Testis (tissue), 3 donors: Measurements from ENCODE around the gene GABRP. TPM values are rescaled to one million over a fixed set of nuclear protein-coding genes. Genes with fewer than 3 reads are reported as not detected.
"Not testable (repeated sequence)": the region's sequence is repeated elsewhere in the genome, so short reads cannot be mapped to it uniquely, and the experiment has no call there.

Source experiments
- DNase-seq: peaks from one replicate; pipeline ENCODE4 v3.0.0-alpha.2; 2019
- H3K27ac ChIP-seq, 2 donors: fragments of 200-600 bp; sonication (generic); one replicate each; pipeline ENCODE4 v1.5.1; 2019
- H3K27me3 ChIP-seq: fragments of 200-600 bp; sonication (generic); one replicate; pipeline ENCODE4 v1.5.1; 2019
- H3K36me3 ChIP-seq: fragments of 200-600 bp; sonication (generic); one replicate; pipeline ENCODE4 v1.5.1; 2017; ENCODE audit warnings: low read depth; ENCODE audit errors: missing control alignments
- H3K4me1 ChIP-seq: fragments of 200-600 bp; sonication (generic); one replicate; pipeline ENCODE4 v1.5.1; 2019
- H3K4me3 ChIP-seq, 2 donors: fragments of 200-600 bp; sonication (generic); one replicate each; pipeline ENCODE4 v1.5.1; 2017 to 2019
- H3K9me3 ChIP-seq: fragments of 200-600 bp; sonication (generic); one replicate; pipeline ENCODE4 v1.5.1; 2017
- CTCF ChIP-seq, 3 experiments: fragments of 450-650 bp in 2 of 3; fragments of 200-600 bp in 1 of 3; sonication (generic) in 1 of 3; IDR thresholded peaks; one replicate each; pipeline ENCODE4 v1.5.1; 2016 to 2019; ENCODE audit warnings: antibody characterized with exemption in 3 of 3, mild to moderate bottlenecking in 2 of 3, moderate library complexity in 1 of 3
- POLR2A ChIP-seq: fragments of 450-650 bp; IDR thresholded peaks from one replicate; pipeline ENCODE4 v1.6.1; 2017; ENCODE audit warnings: antibody characterized with exemption, mild to moderate bottlenecking, moderate library complexity
- WGBS, 2 donors: methylation state at CpG; one replicate each; pipeline ENCODE4 v1.1.5; 2018; 5-methylcytosine and 5-hydroxymethylcytosine counted together
- intact Hi-C: fragments of 100-400 bp; cut with DNase I; formaldehyde crosslinking; loops from one replicate; pipeline ENCODE4 v1.15.1; 2023; ENCODE audit warnings: low total_unique reads
- polyA plus RNA-seq: library from polyadenylated mRNA; stranded (reverse); fragments of 350-450 nt; fragmentation: Illumina TruSeq; extraction: RNeasy Lipid Tissue Mini Kit (QIAGEN cat#74804); gene quantifications from one replicate; pipeline ENCODE4 v1.2.3, GENCODE V29; 2014; ENCODE audit warnings: low read depth, low replicate concordance; ENCODE audit not compliant: insufficient read depth
- total RNA-seq, 2 donors: library from RNA; depleted of rRNA; stranded (reverse); fragments of >200 nt; gene quantifications; one replicate each; pipeline ENCODE4 v1.2.3, GENCODE V29; 2016

Gene GABRP
- total and polyA plus RNA-seq, 3 donors from 2014 or later, result 0.67 TPM; not detected in 2

DNA sequence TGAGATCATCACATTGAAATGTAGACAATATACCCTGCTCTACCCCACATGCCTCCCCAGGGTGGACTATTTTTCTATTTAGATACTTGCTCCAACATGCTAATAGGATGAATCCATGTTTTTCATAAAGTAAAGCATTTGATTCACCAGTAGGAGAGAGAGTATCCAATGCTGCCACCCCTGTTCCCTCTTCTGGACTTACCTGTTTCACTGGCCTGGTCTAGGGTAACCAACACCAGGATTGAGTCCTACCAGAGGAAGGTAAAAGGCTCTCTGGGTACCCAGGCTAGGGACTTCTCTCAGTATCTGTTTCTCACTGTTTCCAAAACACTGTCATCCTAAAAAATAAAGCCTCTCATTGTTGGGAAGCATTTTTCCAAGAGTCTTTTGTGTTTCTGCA lies 30.2 kb upstream of the GABRP start:
- H3K4me1 ChIP-seq, result no peaks in the 10 kb centered on the region
- DNase-seq, result no peak
- TF ChIP-seq CTCF (IDR thresholded peaks at IDR 0.05) (no peak), POLR2A (no peak)
- intact Hi-C loops, result no loop called here
- H3K27ac ChIP-seq, result no peak overlapping the region
- no peak overlapping the region for H3K4me3 ChIP-seq
- H3K36me3 ChIP-seq, result no peaks in the 10 kb centered on the region
- no peaks in the 10 kb centered on the region for H3K9me3 ChIP-seq
- no peaks in the 10 kb centered on the region for H3K27me3 ChIP-seq

DNA sequence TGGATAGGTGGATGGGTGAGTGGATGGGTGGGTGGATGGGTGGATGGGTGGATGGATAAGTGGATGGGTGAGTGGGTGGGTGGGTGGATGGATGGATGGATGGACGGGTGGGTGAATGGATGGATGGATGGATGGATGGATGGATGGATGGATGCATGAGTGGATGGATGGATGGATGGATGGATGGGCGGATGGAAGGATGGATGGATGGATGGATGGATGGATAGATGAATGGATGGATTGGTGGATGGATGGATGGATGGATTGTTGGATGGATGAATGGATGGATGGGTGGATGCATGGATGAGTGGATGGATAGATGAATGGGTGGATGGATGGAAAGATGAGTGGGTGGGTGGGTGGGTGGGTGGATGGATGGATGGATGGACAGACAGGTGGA lies 29.0 kb upstream of the GABRP start:
- H3K9me3 ChIP-seq, H3K27me3 ChIP-seq, DNase-seq, H3K4me1 ChIP-seq, H3K27ac ChIP-seq, H3K4me3 ChIP-seq, H3K36me3 ChIP-seq, intact Hi-C loops: not testable (repeated sequence)
- WGBS, 2 donors, result 73 to 84% methylated on average over 2 of the region's 2 CpGs

- TF ChIP-seq POLR2A (no peak), CTCF (IDR thresholded peaks at IDR 0.05) (no peak)
- H3K9me3 ChIP-seq, result no peaks in the 10 kb centered on the region
- WGBS, 2 donors, result 78 to 79% methylated on average over 7 of the region's 7 CpGs
- H3K27ac ChIP-seq, result no peak overlapping the region
- H3K36me3 ChIP-seq, result no peaks in the 10 kb centered on the region
- no peaks in the 10 kb centered on the region for H3K27me3 ChIP-seq
- intact Hi-C loops, result no loop called here
- no peak for DNase-seq
- no peaks in the 10 kb centered on the region for H3K4me1 ChIP-seq
- H3K4me3 ChIP-seq, result no peak overlapping the region
These were observed 27.7 kb upstream of the GABRP start for GRCh38 chr5:170755679-170756456.

DNA sequence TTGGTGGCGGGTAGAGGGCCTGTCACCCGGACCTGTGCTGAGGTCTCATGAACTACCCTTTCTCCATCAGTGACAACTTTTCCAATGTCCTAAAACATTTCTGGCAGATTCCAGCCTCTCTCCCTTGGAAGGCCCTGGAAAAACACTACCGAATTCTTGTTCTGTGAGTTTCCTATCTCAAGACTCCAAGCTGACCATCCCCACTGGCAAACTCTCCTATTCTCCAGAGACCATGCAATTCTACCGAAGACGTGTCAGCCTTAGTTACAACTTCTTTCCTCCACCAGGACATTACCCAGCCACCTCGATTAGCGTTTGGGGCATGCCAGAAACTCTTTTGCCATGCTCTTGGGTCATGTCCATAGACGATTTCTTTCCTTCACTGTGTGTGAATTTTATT lies 26.8 kb upstream of the GABRP start:
- Histone ChIP-seq H3K36me3 (no peaks in the 10 kb centered on the region), H3K27ac (no peak overlapping the region), H3K27me3 (no peaks in the 10 kb centered on the region), H3K4me1 (no peaks in the 10 kb centered on the region), H3K9me3 (no peaks in the 10 kb centered on the region), H3K4me3 (no peak overlapping the region)
- no peak for TF ChIP-seq CTCF (IDR thresholded peaks at IDR 0.05)
- no peak for TF ChIP-seq POLR2A
- intact Hi-C loops, result no loop called here
- DNase-seq, result no peak
- 88 to 90% methylated on average over 8 of the region's 8 CpGs for WGBS, 2 donors

GRCh38 chr5:170757182-170757601 lies 26.3 kb upstream of the GABRP start:
- Histone ChIP-seq H3K9me3 (no peaks in the 10 kb centered on the region), H3K4me3 (no peak overlapping the region), H3K27me3 (no peaks in the 10 kb centered on the region), H3K27ac (no peak overlapping the region), H3K36me3 (no peaks in the 10 kb centered on the region), H3K4me1 (no peaks in the 10 kb centered on the region)
- WGBS, 2 donors, result 66 to 70% methylated on average over 4 of the region's 4 CpGs
- intact Hi-C loops, result no loop called here
- DNase-seq, result no peak
- TF ChIP-seq POLR2A (no peak), CTCF (IDR thresholded peaks at IDR 0.05) (no peak)
